Mucosa of descending colon (tissue), 3 donors: ENCODE data around the gene DHDH. TPM values are rescaled to one million over a fixed set of nuclear protein-coding genes. Genes with fewer than 3 reads are reported as not detected.
A peak's percentile ranks its signal among the peaks of the same experiment; 100 is the strongest.
"Not testable (repeated sequence)": the region's sequence is repeated elsewhere in the genome, so short reads cannot be mapped to it uniquely, and the experiment has no call there.

ENCODE experiments used
- ATAC-seq: fragments of 200-7000 bp; cut with Tn5 transposase; one replicate; pipeline ENCODE4 v1.9.1; 2020; ENCODE audit warnings: mild to moderate bottlenecking, moderate library complexity
- DNase-seq, 3 donors: peaks; one replicate each; pipeline ENCODE4 v3.0.0-alpha.2; 2020
- H3K36me3 ChIP-seq: fragments of 200-600 bp; one replicate; pipeline ENCODE4 v1.8.0; 2021; ENCODE audit warnings: low read depth, mild to moderate bottlenecking
- H3K4me1 ChIP-seq: fragments of 200-600 bp; one replicate; pipeline ENCODE4 v1.8.0; 2021; ENCODE audit warnings: low read depth, mild to moderate bottlenecking
- H3K4me3 ChIP-seq: fragments of 200-600 bp; one replicate; pipeline ENCODE4 v1.8.0; 2021; ENCODE audit warnings: mild to moderate bottlenecking
- H3K9me3 ChIP-seq: fragments of 200-600 bp; one replicate; pipeline ENCODE4 v1.8.0; 2021; ENCODE audit warnings: mild to moderate bottlenecking
- CTCF ChIP-seq: fragments of 200-600 bp; IDR thresholded peaks from one replicate; pipeline ENCODE4 v1.8.0; 2022; ENCODE audit warnings: antibody characterized with exemption, mild to moderate bottlenecking
- intact Hi-C, 2 donors: fragments of 100-400 bp; cut with DNase I in 1 of 2; cut with micrococcal nuclease in 1 of 2; formaldehyde crosslinking; loops; one replicate each; pipeline versions ENCODE4 v1.11.0 to v1.11.1; 2022; cut with DNase I, micrococcal nuclease
- total RNA-seq, 3 donors: library from RNA; stranded (reverse); fragmentation: NEBNext Ultra II Directional in 2 of 3; extraction: Animal tissue kit (Norgen Biotek cat#: 25700) in 2 of 3; gene quantifications; one replicate each; pipeline versions ENCODE4 v1.2.1 to v1.2.4, GENCODE V29; 2021 to 2023
- donor health status: DM: no; HTN: no; CAD: no; lungs with moderate emphysema.
- donor health status: DM: no; HTN: no; CAD: no.
- donor health status: DM: no; HTN: yes; CAD: no.

Gene DHDH
- total RNA-seq, 3 donors from 2014 or later, result 0.52 TPM; not detected in 2

GRCh38 chr19:48896191-48896720 is 37.2 kb upstream of the DHDH start:
- Histone ChIP-seq H3K36me3 (no peaks in the 10 kb centered on the region), H3K4me3 (no peak overlapping the region), H3K4me1 (peaks cover 4% of the 10 kb centered on the region), H3K9me3 (no peaks in the 10 kb centered on the region)
- intact Hi-C loops, result no loop called here
- peak; percentile 16 for ATAC-seq
- DNase-seq, result peak; percentile 59 to 75 (median 67)
- no peak for TF ChIP-seq CTCF

- no peaks in the 10 kb centered on the region for H3K9me3 ChIP-seq
- DNase-seq, result no peak
- no peak for TF ChIP-seq CTCF
Measured at GRCh38 chr19:48897181-48897580, 36.3 kb upstream of the DHDH start.

GRCh38 chr19:48899386-48899749 is 34.1 kb upstream of the DHDH start:
- not testable (repeated sequence) for H3K4me1 ChIP-seq

More at GRCh38 chr19:48897181-48897580, 36.3 kb upstream of the DHDH start:
- ATAC-seq, result no peak
- H3K4me3 ChIP-seq, result no peak overlapping the region
- intact Hi-C loops, result no loop called here
- peaks cover 7% of the 10 kb centered on the region for H3K4me1 ChIP-seq
- no peaks in the 10 kb centered on the region for H3K36me3 ChIP-seq

GRCh38 chr19:48899781-48900476 is 33.6 kb upstream of the DHDH start, which contains the start of gene NUCB1:
NUCB1 (plus strand) TSS chr19:48900312; CDS start chr19:48900797, 485 bp downstream.
- H3K9me3 ChIP-seq, result no peaks in the 10 kb centered on the region
- peak within 1 kb of the TSS; percentile 49 for H3K4me3 ChIP-seq
- intact Hi-C loops, result no loop called here
- peak; percentile 99 for ATAC-seq
- peaks cover 7% of the 10 kb centered on the region for H3K4me1 ChIP-seq
- no peaks in the 10 kb centered on the region for H3K36me3 ChIP-seq
- TF ChIP-seq CTCF, result no peak
- DNase-seq, result peak; percentile 99

More at GRCh38 chr19:48899386-48899749, 34.1 kb upstream of the DHDH start:
- DNase-seq, ATAC-seq, H3K4me3 ChIP-seq, H3K36me3 ChIP-seq, H3K9me3 ChIP-seq, intact Hi-C loops: not testable (repeated sequence)

- TF ChIP-seq CTCF, result no peak
- Histone ChIP-seq H3K9me3 (no peaks in the 10 kb centered on the region), H3K36me3 (no peaks in the 10 kb centered on the region), H3K4me3 (peak overlapping the region; percentile 49), H3K4me1 (peaks cover 7% of the 10 kb centered on the region)
- intact Hi-C loops, result no loop called here
- ATAC-seq (peak; percentile 20), DNase-seq (peak in 1 of 3 donors; percentile 67)
Measured at GRCh38 chr19:48900477-48901406, 32.8 kb upstream of the DHDH start.

GRCh38 chr19:48902291-48902690 is 31.2 kb upstream of the DHDH start:
- H3K4me3 ChIP-seq, intact Hi-C loops, H3K36me3 ChIP-seq, H3K9me3 ChIP-seq, DNase-seq, ATAC-seq, H3K4me1 ChIP-seq: not testable (repeated sequence)

- H3K4me3 ChIP-seq, H3K9me3 ChIP-seq, ATAC-seq, intact Hi-C loops, H3K4me1 ChIP-seq, H3K36me3 ChIP-seq, DNase-seq: not testable (repeated sequence)
Measured at GRCh38 chr19:48903788-48904187, 29.7 kb upstream of the DHDH start.
